C4-2B (cell line): ENCODE data around the gene GALNT8.

Source experiments
- H3K27ac ChIP-seq: fragments of 450-650 bp; 2 replicates; pipeline ENCODE4 v1.5.1; 2017
- ZFX ChIP-seq: fragments of 450-650 bp; IDR thresholded peaks from 2 replicates; pipeline ENCODE4 v1.6.1; 2017
- TF ChIP-seq, protein P1 (sequence below): fragments of 450-650 bp; conservative IDR thresholded peaks from 2 replicates; pipeline ENCODE4 v1.5.1; 2017; ENCODE audit warnings: mild to moderate bottlenecking

GALNT8 gene

DNA sequence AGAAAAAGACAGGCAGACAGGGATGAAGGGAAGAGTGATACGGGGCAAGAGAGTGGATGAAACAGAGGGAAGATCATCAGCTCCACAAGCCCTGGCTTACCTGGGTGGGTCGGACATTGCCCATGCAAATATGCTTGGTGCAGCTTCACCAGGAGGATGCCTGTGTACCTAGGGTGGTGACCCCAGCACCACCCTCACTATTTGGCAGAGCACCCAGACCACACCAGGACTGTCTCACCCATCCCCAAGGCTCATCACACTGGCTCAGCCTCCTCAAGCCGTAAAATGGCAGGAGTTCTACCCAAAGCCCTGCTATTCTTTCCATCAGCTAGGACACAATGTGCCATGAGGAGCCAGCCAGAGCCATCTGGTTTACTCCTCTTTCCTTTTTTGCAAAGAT lies 3.0 kb downstream of the GALNT8 start:
- no peak overlapping the region for H3K27ac ChIP-seq
- no peak for TF ChIP-seq ZFX
- TF ChIP-seq, protein P1, sequence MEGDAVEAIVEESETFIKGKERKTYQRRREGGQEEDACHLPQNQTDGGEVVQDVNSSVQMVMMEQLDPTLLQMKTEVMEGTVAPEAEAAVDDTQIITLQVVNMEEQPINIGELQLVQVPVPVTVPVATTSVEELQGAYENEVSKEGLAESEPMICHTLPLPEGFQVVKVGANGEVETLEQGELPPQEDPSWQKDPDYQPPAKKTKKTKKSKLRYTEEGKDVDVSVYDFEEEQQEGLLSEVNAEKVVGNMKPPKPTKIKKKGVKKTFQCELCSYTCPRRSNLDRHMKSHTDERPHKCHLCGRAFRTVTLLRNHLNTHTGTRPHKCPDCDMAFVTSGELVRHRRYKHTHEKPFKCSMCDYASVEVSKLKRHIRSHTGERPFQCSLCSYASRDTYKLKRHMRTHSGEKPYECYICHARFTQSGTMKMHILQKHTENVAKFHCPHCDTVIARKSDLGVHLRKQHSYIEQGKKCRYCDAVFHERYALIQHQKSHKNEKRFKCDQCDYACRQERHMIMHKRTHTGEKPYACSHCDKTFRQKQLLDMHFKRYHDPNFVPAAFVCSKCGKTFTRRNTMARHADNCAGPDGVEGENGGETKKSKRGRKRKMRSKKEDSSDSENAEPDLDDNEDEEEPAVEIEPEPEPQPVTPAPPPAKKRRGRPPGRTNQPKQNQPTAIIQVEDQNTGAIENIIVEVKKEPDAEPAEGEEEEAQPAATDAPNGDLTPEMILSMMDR = no peak

DNA sequence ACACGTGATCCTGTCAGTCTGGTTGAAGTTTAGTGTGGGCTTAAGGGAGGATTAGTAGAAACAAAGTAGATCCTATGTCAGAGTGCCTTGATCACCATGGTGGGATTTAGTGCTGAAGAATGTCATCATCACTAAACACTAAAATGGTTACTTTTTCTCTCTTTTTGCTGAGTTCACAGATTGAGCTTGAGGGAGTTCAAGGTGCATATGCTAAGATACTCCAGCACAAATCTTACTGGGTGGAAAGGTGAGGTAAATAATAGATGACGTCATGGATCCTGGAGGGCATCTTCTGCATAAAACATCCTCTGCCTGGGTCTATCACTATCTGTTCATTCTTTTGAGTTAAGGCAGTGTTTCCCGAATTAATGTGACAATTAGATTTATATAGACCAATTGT lies 4.9 kb downstream of the GALNT8 start:
- TF ChIP-seq, protein P1 = no peak
- no peak for TF ChIP-seq ZFX
- no peak overlapping the region for H3K27ac ChIP-seq

DNA sequence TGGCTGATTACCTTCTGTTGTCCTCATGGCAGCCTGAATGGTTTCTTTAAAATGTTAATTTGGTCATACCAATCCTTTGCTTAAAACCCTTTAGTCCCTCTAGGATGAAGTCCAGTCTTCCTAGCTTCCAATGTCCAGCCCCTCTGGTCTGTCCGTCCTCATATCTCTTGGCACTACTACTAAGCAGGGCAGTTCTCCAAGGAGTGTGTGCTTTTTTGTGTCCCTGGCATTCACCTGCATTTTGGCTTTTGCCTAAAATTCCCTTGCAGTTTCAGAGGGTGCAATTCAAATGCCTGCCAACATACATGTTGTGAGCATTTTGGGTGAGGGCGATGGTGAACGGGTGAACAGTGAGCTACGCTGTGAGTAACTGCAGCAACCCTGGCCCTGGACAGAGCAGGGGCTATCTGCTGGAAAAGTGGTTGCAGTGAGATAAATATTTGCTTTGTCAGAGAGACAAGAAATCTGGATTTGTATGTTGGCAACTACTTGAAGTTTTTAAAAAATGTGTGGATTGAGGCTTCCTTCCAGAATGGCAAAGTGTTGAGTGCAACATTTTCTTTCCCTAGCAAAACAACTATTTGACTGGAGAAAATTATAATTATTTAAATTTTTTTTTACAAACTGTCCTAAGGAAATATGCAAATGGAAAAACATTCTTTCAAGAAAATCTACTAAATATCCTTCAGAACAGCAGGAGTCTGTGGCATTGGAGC lies 14.6 kb downstream of the GALNT8 start:
- H3K27ac ChIP-seq = peak overlapping the region; percentile 93

DNA sequence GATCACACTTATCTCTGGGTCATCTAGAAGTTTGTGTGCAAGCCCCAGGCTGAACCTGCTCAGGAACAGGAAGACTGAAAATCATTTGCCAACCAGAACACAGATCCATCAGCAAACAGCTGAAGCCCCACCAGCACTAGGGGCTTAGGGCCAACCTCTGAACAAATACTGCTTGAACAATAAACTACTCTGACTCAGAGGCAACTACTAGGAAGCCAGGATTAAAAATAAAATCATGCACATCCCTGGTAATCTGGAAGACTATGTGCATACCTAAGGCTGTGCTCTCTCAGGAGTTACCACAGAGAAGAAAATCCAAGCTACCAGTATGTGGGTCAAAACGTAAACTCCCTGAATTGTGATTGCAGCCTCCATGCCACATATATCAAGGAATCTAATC lies 15.9 kb downstream of the GALNT8 start:
- H3K27ac ChIP-seq = peak overlapping the region; percentile 93
- no peak for TF ChIP-seq ZFX
- TF ChIP-seq, protein P1 = no peak

More for the DNA sequence above, 14.6 kb downstream of the GALNT8 start:
- TF ChIP-seq, protein P1 = no peak
- no peak for TF ChIP-seq ZFX

DNA sequence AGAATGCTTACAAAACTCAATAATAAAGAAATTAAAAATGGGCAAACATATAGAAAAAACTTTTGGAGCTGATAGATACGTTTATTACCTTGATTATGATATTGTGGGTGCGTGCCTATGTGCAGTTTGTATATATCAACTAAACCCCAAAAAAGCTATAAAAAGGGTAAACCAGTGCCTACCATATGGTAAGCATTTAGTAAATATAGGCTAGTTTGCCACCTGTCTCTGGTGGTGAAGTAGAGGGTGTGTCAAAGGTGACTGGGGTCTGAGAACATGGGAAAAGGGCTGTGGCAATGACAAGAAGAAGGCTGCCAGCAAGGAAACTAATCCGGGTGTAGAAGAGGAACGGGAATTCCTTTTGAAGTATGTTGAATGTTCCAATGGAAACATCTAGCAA lies 18.3 kb downstream of the GALNT8 start:
- TF ChIP-seq, protein P1 = no peak
- TF ChIP-seq ZFX = no peak
- no peak overlapping the region for H3K27ac ChIP-seq

DNA sequence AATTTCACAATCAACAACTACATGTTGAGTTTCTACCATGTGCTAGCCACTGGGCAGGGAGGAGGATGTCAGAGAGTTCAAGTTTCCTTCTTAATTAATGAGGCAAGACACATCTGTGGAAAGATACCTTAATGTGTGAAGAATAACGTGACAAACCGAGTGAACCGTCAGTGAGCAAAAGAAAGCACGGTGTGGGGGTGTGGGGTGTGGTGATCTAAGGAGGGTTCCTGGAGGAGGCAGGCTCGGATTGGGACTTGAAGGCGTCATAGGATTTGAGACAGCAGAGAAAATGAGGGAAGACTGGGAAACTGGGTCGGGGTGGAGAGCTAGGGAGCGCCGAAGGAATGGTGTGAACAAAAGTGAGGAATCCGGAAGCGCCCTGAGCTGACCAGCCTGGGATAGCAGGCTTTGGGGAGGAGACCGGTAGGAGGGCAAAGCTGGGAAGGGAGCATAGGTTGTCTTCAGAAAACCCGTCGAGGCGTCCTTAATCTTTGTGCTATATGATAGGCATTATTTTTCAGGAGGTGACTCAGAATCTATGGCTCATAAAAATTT lies 22.3 kb downstream of the GALNT8 start:
- no peak overlapping the region for H3K27ac ChIP-seq
- TF ChIP-seq ZFX = no peak
- TF ChIP-seq, protein P1 = no peak

DNA sequence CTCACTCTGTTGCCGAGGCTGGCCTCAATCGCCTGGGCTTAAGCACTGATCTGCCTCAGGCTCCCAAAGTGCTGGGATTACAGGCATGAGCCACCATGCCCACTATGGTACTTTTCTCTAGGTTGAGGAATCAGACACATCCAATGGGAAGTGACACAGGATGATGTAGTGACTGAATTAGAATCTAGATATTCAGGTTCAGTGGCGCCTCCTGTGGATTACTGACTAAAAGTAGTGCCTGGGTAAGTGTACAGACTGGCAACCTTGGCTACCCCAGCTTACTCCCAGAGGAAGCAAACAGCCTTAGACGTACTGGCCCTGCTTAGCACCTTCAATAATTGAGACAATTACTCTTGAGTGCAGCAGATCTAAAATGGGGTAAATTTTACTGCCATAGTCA lies 22.8 kb downstream of the GALNT8 start:
- TF ChIP-seq, protein P1 = no peak
- TF ChIP-seq ZFX = no peak

More for the DNA sequence above, 22.8 kb downstream of the GALNT8 start:
- no peak overlapping the region for H3K27ac ChIP-seq
